GM18909 (cell line): ENCODE data around the gene MPEG1.

Experiments
- ATAC-seq: cut with Tn5 transposase; IDR thresholded peaks from one replicate; pipeline ENCODE4 v1.9.1; 2021; ENCODE audit warnings: mild to moderate bottlenecking; ENCODE audit not compliant: unreplicated experiment, poor library complexity

Gene MPEG1

GRCh38 chr11:59218893-59219292, 6.2 kb upstream of the MPEG1 start:
- ATAC-seq, result no peak

- no peak for ATAC-seq
Observed at GRCh38 chr11:59218319-59218718, 5.6 kb upstream of the MPEG1 start.

- ATAC-seq, result peak; percentile 88
Observed at GRCh38 chr11:59216641-59217564, 4.2 kb upstream of the MPEG1 start.

- no peak for ATAC-seq
Observed at GRCh38 chr11:59214141-59214893, 1.6 kb upstream of the MPEG1 start.

- ATAC-seq, result no peak
Observed at GRCh38 chr11:59212222-59212621, 505 bp downstream of the MPEG1 start.

GRCh38 chr11:59208956-59209355, 3.8 kb downstream of the MPEG1 start:
- no peak for ATAC-seq

- ATAC-seq, result peak; percentile 81
Observed at GRCh38 chr11:59207988-59208451, 4.7 kb downstream of the MPEG1 start.

- no peak for ATAC-seq
Observed at GRCh38 chr11:59206635-59207034, 6.1 kb downstream of the MPEG1 start.

GRCh38 chr11:59205648-59206047, 7.1 kb downstream of the MPEG1 start:
- ATAC-seq, result no peak

- ATAC-seq, result no peak
Observed at GRCh38 chr11:59204746-59205145, 8.0 kb downstream of the MPEG1 start.

GRCh38 chr11:59201353-59201752, 11.4 kb downstream of the MPEG1 start:
- no peak for ATAC-seq

GRCh38 chr11:59200423-59200746, 12.3 kb downstream of the MPEG1 start:
- ATAC-seq, result no peak

- peak; percentile 42 for ATAC-seq
Observed at GRCh38 chr11:59199546-59200422, 12.9 kb downstream of the MPEG1 start.

- ATAC-seq, result no peak
Observed at GRCh38 chr11:59198726-59199125, 14.0 kb downstream of the MPEG1 start.

- ATAC-seq, result no peak
Observed at GRCh38 chr11:59197991-59198390, 14.7 kb downstream of the MPEG1 start.

GRCh38 chr11:59196777-59197176, 15.9 kb downstream of the MPEG1 start:
- ATAC-seq, result no peak

- ATAC-seq, result no peak
Observed at GRCh38 chr11:59195586-59195985, 17.1 kb downstream of the MPEG1 start.

GRCh38 chr11:59193587-59194130, 19.1 kb downstream of the MPEG1 start:
- no peak for ATAC-seq

GRCh38 chr11:59192446-59193020, 20.2 kb downstream of the MPEG1 start:
- ATAC-seq, result no peak

- ATAC-seq, result no peak
Observed at GRCh38 chr11:59191890-59192289, 20.8 kb downstream of the MPEG1 start.
